K562 (cell line): ENCODE data around the gene ZNF513. TPM values are rescaled to one million over a fixed set of nuclear protein-coding genes. Genes with fewer than 3 reads are reported as not detected.
A peak's percentile ranks its signal among the peaks of the same experiment; 100 is the strongest.

Experiments
- ATAC-seq: fragments of 200-7000 bp; cut with Tn5 transposase; 3 replicates; pipeline ENCODE4 v1.9.1; 2020; ENCODE audit warnings: moderate library complexity
- BruUV-seq: library from RNA; stranded (reverse); fragments of 400-500 nt; replicated peaks from 2 replicates; lab custom pipeline; 2021; lab: Mats Ljungman, UMichigan
- CTCF ChIA-PET: fragments of 300-600 bp; formaldehyde crosslinking; extraction: SDS; loops from one replicate; lab custom pipeline; 2021; ENCODE audit warnings: low intra/inter-chr PET ratio; lab: Yijun Ruan, JAX
- POLR2A ChIA-PET: fragments of 300-600, 350-650 bp; sonication (Branson Sonifier 250); formaldehyde crosslinking; extraction: SDS; loops from one replicate; lab custom pipeline; 2021; ENCODE audit warnings: antibody characterized with exemption, inconsistent platforms; lab: Yijun Ruan, JAX
- DNase-seq, 4 experiments: peaks; one replicate each; pipeline versions ENCODE4 v3.0.0 to v3.0.0-alpha.2; 2011 to 2018; ENCODE audit warnings: low spot score in 3 of 4, mixed read lengths in 3 of 4; ENCODE audit errors: extremely low read depth in 1 of 4
- FAIRE-seq: peaks from 2 replicates; lab custom pipeline; 2011; peaks lifted over from hg19 to GRCh38; lab: Jason Lieb, UNC
- H2AFZ ChIP-seq: 2 replicates; pipeline ENCODE4 v1.6.0; 2011; ENCODE audit warnings: low read depth, low read length, control low read depth, inconsistent platforms
- H3K27ac ChIP-seq: fragments of 200-600 bp; 3 replicates; pipeline ENCODE4 v1.8.0; 2011; ENCODE audit warnings: low read depth, mild to moderate bottlenecking, control low read depth, inconsistent platforms, low read length, moderate library complexity, mixed read lengths; ENCODE audit errors: extremely low read depth
- H3K27me3 ChIP-seq, 2 experiments: fragments of 300-600 bp in 1 of 2; 2 replicates in 1 of 2; 3 replicates in 1 of 2; pipeline versions ENCODE4 v1.6.0 to v1.8.0; 2011; ENCODE audit warnings: inconsistent platforms in 2 of 2, low read length in 2 of 2, mild to moderate bottlenecking in 1 of 2, mixed read lengths in 1 of 2, moderate library complexity in 1 of 2; ENCODE audit not compliant: control insufficient read depth in 2 of 2, insufficient read depth in 2 of 2
- H3K36me3 ChIP-seq: fragments of 300-600 bp; 3 replicates; pipeline ENCODE4 v1.8.0; 2011; ENCODE audit warnings: mild to moderate bottlenecking, low read length, inconsistent platforms; ENCODE audit not compliant: control insufficient read depth, insufficient read depth
- H3K4me1 ChIP-seq, 2 experiments: fragments of 200-600 bp in 1 of 2; replicated peaks in 1 of 2; 2 replicates in 1 of 2; 3 replicates in 1 of 2; pipeline versions ENCODE4 v1.5.1 to v1.8.0; 2011; ENCODE audit warnings: inconsistent platforms in 2 of 2, low read length in 2 of 2, mild to moderate bottlenecking in 1 of 2, mixed read lengths in 1 of 2, moderate library complexity in 1 of 2; ENCODE audit not compliant: control insufficient read depth in 2 of 2, insufficient read depth in 2 of 2
- H3K4me2 ChIP-seq: 2 replicates; pipeline ENCODE4 v1.6.1; 2011; ENCODE audit warnings: low read length, control low read depth, inconsistent platforms, mixed read lengths; ENCODE audit not compliant: insufficient read depth
- H3K4me3 ChIP-seq: fragments of 200-600 bp; sonication (generic), shearing (Covaris generic); 2 replicates; pipeline ENCODE4 v1.5.1; 2016; ENCODE audit warnings: control low read depth, inconsistent platforms
- H3K79me2 ChIP-seq: fragments of 200-600 bp; 3 replicates; pipeline ENCODE4 v1.8.0; 2011; ENCODE audit warnings: low read length, inconsistent platforms; ENCODE audit not compliant: control insufficient read depth, insufficient read depth
- H3K9ac ChIP-seq, 2 experiments: 2 replicates each; pipeline versions ENCODE4 v1.6.0 to v1.6.1; 2011; ENCODE audit warnings: low read depth in 2 of 2, low read length in 2 of 2, control low read depth in 1 of 2, inconsistent platforms in 1 of 2, mild to moderate bottlenecking in 1 of 2, mixed read lengths in 1 of 2; ENCODE audit not compliant: insufficient read depth in 1 of 2
- H3K9me1 ChIP-seq: one replicate; pipeline ENCODE4 v1.6.0; 2011; ENCODE audit warnings: inconsistent platforms, mild to moderate bottlenecking, low read length, moderate library complexity; ENCODE audit not compliant: control insufficient read depth, insufficient read depth
- H3K9me3 ChIP-seq: replicated peaks from 2 replicates; pipeline ENCODE4 v1.5.1; 2011; ENCODE audit warnings: low read depth, low read length, inconsistent platforms; ENCODE audit not compliant: control insufficient read depth, insufficient read depth
- H4K20me1 ChIP-seq: replicated peaks from 2 replicates; pipeline ENCODE4 v1.6.1; 2011; ENCODE audit warnings: low read length, inconsistent platforms, mixed read lengths; ENCODE audit not compliant: control insufficient read depth, insufficient read depth
- ARID1B ChIP-seq: fragments of 450-650 bp; IDR thresholded peaks from 2 replicates; pipeline ENCODE4 v1.6.1; 2016; ENCODE audit warnings: antibody characterized with exemption, mild to moderate bottlenecking, inconsistent platforms
- EP400 ChIP-seq: fragments of 450-650 bp; IDR thresholded peaks from 2 replicates; pipeline ENCODE4 v1.6.1; 2017; ENCODE audit warnings: antibody characterized with exemption, mild to moderate bottlenecking, moderate library complexity
- GATAD2B ChIP-seq: fragments of 450-650 bp; IDR thresholded peaks from 2 replicates; pipeline ENCODE4 v1.6.1; 2017; ENCODE audit warnings: mild to moderate bottlenecking, borderline replicate concordance
- GTF2F1 ChIP-seq: IDR thresholded peaks from 2 replicates; pipeline ENCODE4 v1.6.1; 2011; ENCODE audit warnings: low read depth, low read length, improper control_type of control experiment
- HDAC6 ChIP-seq: IDR thresholded peaks from 2 replicates; pipeline ENCODE4 v1.6.1; 2012; ENCODE audit warnings: low read depth, mild to moderate bottlenecking, control low read depth, inconsistent platforms, low read length, moderate library complexity
- KHSRP ChIP-seq: fragments of 450-650 bp; IDR thresholded peaks from 2 replicates; pipeline ENCODE4 v1.6.1; 2017
- PML ChIP-seq: IDR thresholded peaks from 2 replicates; pipeline ENCODE4 v1.6.1; 2012; ENCODE audit warnings: low read length, inconsistent platforms
- POLR2G ChIP-seq: fragments of 200-400 bp; formaldehyde crosslinking; IDR thresholded peaks from 2 replicates; pipeline ENCODE4 v1.6.1; 2017; ENCODE audit warnings: low read depth, mild to moderate bottlenecking, antibody characterized with exemption, low read length, moderate library complexity
- SAP30 ChIP-seq: fragments of 200-600 bp; sonication (generic); IDR thresholded peaks from 2 replicates; pipeline ENCODE4 v1.6.1; 2012; ENCODE audit warnings: borderline replicate concordance, low read depth, mild to moderate bottlenecking, moderate library complexity, low read length, control low read depth, inconsistent platforms; ENCODE audit not compliant: insufficient read depth, poor library complexity, severe bottlenecking
- SMAD3 ChIP-seq: fragments of 450-650 bp; formaldehyde crosslinking; conservative IDR thresholded peaks from 2 replicates; pipeline ENCODE4 v1.4.0; 2020; ENCODE audit warnings: mild to moderate bottlenecking
- SRSF1 ChIP-seq: fragments of 200-400 bp; formaldehyde crosslinking; IDR thresholded peaks from 2 replicates; pipeline ENCODE4 v1.6.1; 2017; ENCODE audit warnings: mild to moderate bottlenecking, low read depth, low read length, moderate library complexity
- TCF3 ChIP-seq: sonication (generic); formaldehyde crosslinking; IDR thresholded peaks from 2 replicates; pipeline ENCODE4 v1.4.0; 2020; ENCODE audit warnings: mild to moderate bottlenecking, missing genetic modification reagents
- ZBTB26 ChIP-seq: fragments of 450-650 bp; formaldehyde crosslinking; IDR thresholded peaks from 2 replicates; pipeline ENCODE4 v1.4.0; 2022; ENCODE audit warnings: missing genetic modification characterization
- ZEB2 ChIP-seq: fragments of 450-650 bp; IDR thresholded peaks from 2 replicates; pipeline ENCODE4 v1.6.1; 2016
- ZFP1 ChIP-seq: fragments of 450-650 bp; formaldehyde crosslinking; IDR thresholded peaks from 2 replicates; pipeline ENCODE4 v1.4.0; 2020; ENCODE audit warnings: mild to moderate bottlenecking, mixed read lengths
- ZNF695 ChIP-seq: fragments of 450-650 bp; formaldehyde crosslinking; IDR thresholded peaks from 2 replicates; pipeline ENCODE4 v1.4.0; 2020; ENCODE audit warnings: mild to moderate bottlenecking, moderate library complexity
- WGBS: fragments of 100-300 bp; shearing (Covaris generic); methylation state at CpG from one replicate; pipeline ENCODE4 v1.1.6; 2016; ENCODE audit warnings: low coverage, mixed read lengths; ENCODE audit not compliant: insufficient coverage; ENCODE audit errors: missing lambda C conversion rate; 5-methylcytosine and 5-hydroxymethylcytosine counted together
- in situ Hi-C: fragments of 300-500 bp; cut with MboI; formaldehyde crosslinking; loops from 4 replicates; pipeline ENCODE4 v1.15.0; 2018; ENCODE audit warnings: inconsistent platforms, mixed read lengths
- intact Hi-C: fragments of 100-400 bp; cut with micrococcal nuclease; formaldehyde crosslinking; loops from 2 replicates; pipeline ENCODE4 v1.14.2; 2022
- polyA plus RNA-seq, 8 experiments: library from polyadenylated mRNA; depleted of rRNA in 4 of 8; stranded (reverse) in 5 of 8; unstranded in 3 of 8; fragments of >200 nt; fragmentation: Nextera tagmentation in 2 of 8; fragmentation: Illumina TruSeq in 1 of 8; extraction: Ambion mirVana in 2 of 8; extraction: Trizol in 1 of 8; gene quantifications; 2 replicates each; pipeline versions ENCODE4 v1.2.1 to v1.2.3, GENCODE V29; 2011 to 2014; ENCODE audit warnings: inconsistent platforms in 1 of 8, missing spikeins in 1 of 8
- total RNA-seq, 7 experiments: library from RNA; depleted of rRNA in 6 of 7; stranded (reverse); fragments of >200 nt in 6 of 7; fragmentation: Illumina TruSeq in 2 of 7; extraction: Trizol in 2 of 7; gene quantifications; 2 replicates each; pipeline versions ENCODE4 v1.2.1 to v1.2.3, GENCODE V29; 2011 to 2021; ENCODE audit warnings: low replicate concordance in 1 of 7
- TF ChIP-seq, protein P1 (sequence below): fragments of 450-650 bp; formaldehyde crosslinking; IDR thresholded peaks from 2 replicates; pipeline ENCODE4 v1.4.0; 2022; ENCODE audit warnings: mild to moderate bottlenecking, moderate library complexity
- TF ChIP-seq, protein P2 (sequence below), 2 experiments: IDR thresholded peaks; 2 replicates each; pipeline ENCODE4 v1.6.1; 2012; ENCODE audit warnings: improper control_type of control experiment in 2 of 2, low read depth in 2 of 2, low read length in 2 of 2, borderline replicate concordance in 1 of 2

Gene ZNF513
- total and polyA plus RNA-seq, 9 of the 15 experiments (the other 6 are each of a cell fraction or from before 2014, with no cell fraction given), result 0.04 to 13.6 (median 4.4) TPM

- Histone ChIP-seq H3K27me3 (no peaks in the 10 kb centered on the region), H3K4me1 (peaks cover 20 to 27% of the 10 kb centered on the region in 2 experiments), H3K36me3 (peaks cover 71% of the 10 kb centered on the region), H3K9ac (peak overlapping the region; percentile 94 to 97), H3K9me1 (no peaks in the 10 kb centered on the region), H3K9me3 (no peaks in the 10 kb centered on the region), H4K20me1 (no peaks in the 10 kb centered on the region), H3K79me2 (peaks cover 51% of the 10 kb centered on the region), H3K27ac (peak overlapping the region; percentile 96), H3K4me3 (peak overlapping the region; percentile 86), H2AFZ (peak overlapping the region; percentile 89), H3K4me2 (peak overlapping the region; percentile 94)
- TSS peak; percentile 47 for BruUV-seq
- FAIRE-seq (peak; percentile 89), DNase-seq (peak; percentile 60 to 84 (median 72)), ATAC-seq (peak; percentile 66)
- intact Hi-C loops, result loop anchor here (1.0 to 5.0 kb wide), 3 partner anchors 15 to 69 kb away; partner anchors contain the start of genes GTF3C2 and MPV17
- in situ Hi-C loops, result no loop called here
- ChIA-PET POLR2A (interaction anchor here (0.7 to 4.3 kb wide), 7 partner anchors 10 to 83 kb away, joined by 3 to 41 read pairs (median 4); partner anchors contain the start of genes GTF3C2, PPM1G and ZNF513), CTCF (interaction anchor here (1.4 kb wide), 1 partner anchor 50 kb away, joined by 5 read pairs; no protein-coding TSS in a partner anchor)
- WGBS, result under 1% methylated on average over 32 of the region's 46 CpGs
- TF ChIP-seq SMAD3 (CRISPR knock-in tag) (no peak), GTF2F1 (no peak), ZBTB26 (no peak), HDAC6 (no peak), SRSF1 (no peak), SAP30 (peak; percentile 76), ARID1B (peak; percentile 44; the same call in 1 of the 2 replicates), ZNF695 (no peak), GATAD2B (no peak), ZEB2 (no peak), EP400 (peak; percentile 74), POLR2G (0 out of 2 replicates have a peak, but pooled peaks have one; percentile 5), ZFP1 (CRISPR knock-in tag) (no peak), PML (no peak; the same call in 1 of the 2 replicates), TCF3 (CRISPR knock-in tag) (no peak), KHSRP (no peak)
- TF ChIP-seq, protein P1, sequence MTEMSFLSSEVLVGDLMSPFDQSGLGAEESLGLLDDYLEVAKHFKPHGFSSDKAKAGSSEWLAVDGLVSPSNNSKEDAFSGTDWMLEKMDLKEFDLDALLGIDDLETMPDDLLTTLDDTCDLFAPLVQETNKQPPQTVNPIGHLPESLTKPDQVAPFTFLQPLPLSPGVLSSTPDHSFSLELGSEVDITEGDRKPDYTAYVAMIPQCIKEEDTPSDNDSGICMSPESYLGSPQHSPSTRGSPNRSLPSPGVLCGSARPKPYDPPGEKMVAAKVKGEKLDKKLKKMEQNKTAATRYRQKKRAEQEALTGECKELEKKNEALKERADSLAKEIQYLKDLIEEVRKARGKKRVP, result no peak
- TF ChIP-seq, protein P2, sequence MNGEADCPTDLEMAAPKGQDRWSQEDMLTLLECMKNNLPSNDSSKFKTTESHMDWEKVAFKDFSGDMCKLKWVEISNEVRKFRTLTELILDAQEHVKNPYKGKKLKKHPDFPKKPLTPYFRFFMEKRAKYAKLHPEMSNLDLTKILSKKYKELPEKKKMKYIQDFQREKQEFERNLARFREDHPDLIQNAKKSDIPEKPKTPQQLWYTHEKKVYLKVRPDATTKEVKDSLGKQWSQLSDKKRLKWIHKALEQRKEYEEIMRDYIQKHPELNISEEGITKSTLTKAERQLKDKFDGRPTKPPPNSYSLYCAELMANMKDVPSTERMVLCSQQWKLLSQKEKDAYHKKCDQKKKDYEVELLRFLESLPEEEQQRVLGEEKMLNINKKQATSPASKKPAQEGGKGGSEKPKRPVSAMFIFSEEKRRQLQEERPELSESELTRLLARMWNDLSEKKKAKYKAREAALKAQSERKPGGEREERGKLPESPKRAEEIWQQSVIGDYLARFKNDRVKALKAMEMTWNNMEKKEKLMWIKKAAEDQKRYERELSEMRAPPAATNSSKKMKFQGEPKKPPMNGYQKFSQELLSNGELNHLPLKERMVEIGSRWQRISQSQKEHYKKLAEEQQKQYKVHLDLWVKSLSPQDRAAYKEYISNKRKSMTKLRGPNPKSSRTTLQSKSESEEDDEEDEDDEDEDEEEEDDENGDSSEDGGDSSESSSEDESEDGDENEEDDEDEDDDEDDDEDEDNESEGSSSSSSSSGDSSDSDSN (IDR thresholded peaks at IDR 0.05; ENCODE audit: borderline replicate concordance in 1 of 2, low read depth in 2 of 2, low read length in 2 of 2), result no peak
Measured at GRCh38 chr2:27370816-27371620, 9.5 kb downstream of the ZNF513 start.
